ENCODE results near the gene GLI3. TPM values are rescaled to one million over a fixed set of nuclear protein-coding genes. Genes with fewer than 3 reads are reported as not detected.

The GLI3 gene
- total RNA-seq: 2.7 and 3.8 TPM in 2 replicates

GRCh38 chr7:42236976-42237810, at the start of gene GLI3:
TSS of gene GLI3 (minus strand) at chr7:42237209. CDS start at chr7:42223253, 13,956 bp downstream.

All from mammary microvascular endothelial cell (primary cell).